Fibroblast of villous mesenchyme (primary cell): ENCODE measurements around the gene FAM50A. TPM values are rescaled to one million over a fixed set of nuclear protein-coding genes. Genes with fewer than 3 reads are reported as not detected.

Experiments used
- DNase-seq: peaks from one replicate; pipeline ENCODE4 v3.0.0-alpha.2; 2010; ENCODE audit warnings: low read depth
- H3K4me3 ChIP-seq: 2 replicates; pipeline ENCODE4 v1.5.1; 2011; ENCODE audit warnings: low read depth, mild to moderate bottlenecking, low read length
- CTCF ChIP-seq: IDR thresholded peaks from 2 replicates; pipeline ENCODE4 v1.5.1; 2012; ENCODE audit warnings: low read depth, mild to moderate bottlenecking, low read length; ENCODE audit not compliant: insufficient read depth
- total RNA-seq: library from RNA; depleted of rRNA; stranded (reverse); fragments of >200 nt; gene quantifications from 2 replicates; pipeline ENCODE4 v1.2.3, GENCODE V29; 2012

FAM50A gene
- total RNA-seq, 1 donor = 44.9 TPM

- no peak overlapping the region for H3K4me3 ChIP-seq
- no peak for DNase-seq
- TF ChIP-seq CTCF = no peak
Measured at GRCh38 chrX:154404625-154405192, 39.2 kb upstream of the FAM50A start.

GRCh38 chrX:154408659-154409221 lies 35.2 kb upstream of the FAM50A start:
- DNase-seq = no peak
- no peak for TF ChIP-seq CTCF

GRCh38 chrX:154409222-154409871 lies 34.6 kb upstream of the FAM50A start, which contains the start of gene DNASE1L1:
DNASE1L1 (minus strand) TSS chrX:154409254; CDS start chrX:154405568, 3,686 bp downstream.
- peak; percentile 90 for DNase-seq
- TF ChIP-seq CTCF = no peak
- H3K4me3 ChIP-seq = peak within 1 kb of the TSS; percentile 62

More at GRCh38 chrX:154408659-154409221, 35.2 kb upstream of the FAM50A start:
- peak overlapping the region; percentile 62 for H3K4me3 ChIP-seq

GRCh38 chrX:154411981-154412340 lies 32.0 kb upstream of the FAM50A start:
- TF ChIP-seq CTCF = no peak
- H3K4me3 ChIP-seq = peak overlapping the region; percentile 65
- DNase-seq = no peak

- peak overlapping the region; percentile 65 for H3K4me3 ChIP-seq
- DNase-seq = peak; percentile 54
- TF ChIP-seq CTCF = no peak
Measured at GRCh38 chrX:154412468-154412867, 31.5 kb upstream of the FAM50A start.

- H3K4me3 ChIP-seq = no peak overlapping the region
- DNase-seq = no peak
- no peak for TF ChIP-seq CTCF
Measured at GRCh38 chrX:154413142-154413541, 30.8 kb upstream of the FAM50A start.

GRCh38 chrX:154417157-154417556 lies 26.8 kb upstream of the FAM50A start:
- no peak for TF ChIP-seq CTCF
- no peak for DNase-seq
- H3K4me3 ChIP-seq = no peak overlapping the region
